K562 (cell line): ENCODE results near the gene SCARF1. TPM values are rescaled to one million over a fixed set of nuclear protein-coding genes. Genes with fewer than 3 reads are reported as not detected.

Experiments used
- MCM2 ChIP-seq: fragments of 450-650 bp; IDR thresholded peaks from 2 replicates; pipeline ENCODE4 v1.6.1; 2017; ENCODE audit warnings: low read depth, mild to moderate bottlenecking
- MGA ChIP-seq: fragments of 450-650 bp; IDR thresholded peaks from 2 replicates; pipeline ENCODE4 v1.6.1; 2016; ENCODE audit warnings: mild to moderate bottlenecking, moderate library complexity
- NELFE ChIP-seq: IDR thresholded peaks from 2 replicates; pipeline ENCODE4 v1.6.1; 2011; ENCODE audit warnings: mild to moderate bottlenecking; ENCODE audit not compliant: insufficient read depth, insufficient read length
- NONO ChIP-seq, 2 experiments: fragments of 200-400 bp in 1 of 2; fragments of 450-650 bp in 1 of 2; formaldehyde crosslinking in 1 of 2; IDR thresholded peaks; 2 replicates each; pipeline ENCODE4 v1.6.1; 2017; ENCODE audit warnings: low read depth in 2 of 2, mild to moderate bottlenecking in 2 of 2, moderate library complexity in 2 of 2, low read length in 1 of 2
- POLR3G ChIP-seq: IDR thresholded peaks from 2 replicates; pipeline ENCODE4 v1.6.1; 2011; ENCODE audit not compliant: insufficient read length, insufficient replicate concordance; ENCODE audit errors: extremely low read depth
- RBM15 ChIP-seq: fragments of 200-400 bp; formaldehyde crosslinking; IDR thresholded peaks from 2 replicates; pipeline ENCODE4 v1.6.1; 2018; ENCODE audit warnings: mild to moderate bottlenecking, low read length, moderate library complexity; ENCODE audit not compliant: insufficient read depth
- ZNF217 ChIP-seq: sonication (generic); formaldehyde crosslinking; IDR thresholded peaks from 2 replicates; pipeline ENCODE4 v1.8.0; 2022; ENCODE audit warnings: mild to moderate bottlenecking, missing genetic modification reagents
- ZNF561 ChIP-seq: fragments of 450-650 bp; formaldehyde crosslinking; conservative IDR thresholded peaks from 2 replicates; pipeline ENCODE4 v1.4.0; 2020; ENCODE audit warnings: mild to moderate bottlenecking, moderate library complexity
- polyA plus RNA-seq, 8 experiments: library from polyadenylated mRNA; depleted of rRNA in 4 of 8; stranded (reverse) in 5 of 8; unstranded in 3 of 8; fragments of >200 nt; fragmentation: Nextera tagmentation in 2 of 8; fragmentation: Illumina TruSeq in 1 of 8; extraction: Ambion mirVana in 2 of 8; extraction: Trizol in 1 of 8; gene quantifications; 2 replicates each; pipeline versions ENCODE4 v1.2.1 to v1.2.3, GENCODE V29; 2011 to 2014; ENCODE audit warnings: inconsistent platforms in 1 of 8, missing spikeins in 1 of 8
- total RNA-seq, 7 experiments: library from RNA; depleted of rRNA in 6 of 7; stranded (reverse); fragments of >200 nt in 6 of 7; fragmentation: Illumina TruSeq in 2 of 7; extraction: Trizol in 2 of 7; gene quantifications; 2 replicates each; pipeline versions ENCODE4 v1.2.1 to v1.2.3, GENCODE V29; 2011 to 2021; ENCODE audit warnings: low replicate concordance in 1 of 7

The SCARF1 gene
- total and polyA plus RNA-seq, 9 of the 15 experiments (the other 6 are each of a cell fraction or from before 2014, with no cell fraction given) = 0.04 to 2.1 (median 0.63) TPM

- TF ChIP-seq MGA (no peak), ZNF217 (no peak), MCM2 (no peak), NONO (IDR thresholded peaks at IDR 0.05; ENCODE audit: low read depth in 2 of 2, low read length in 1 of 2) (no peak), NELFE (no peak), POLR3G (no peak), ZNF561 (CRISPR knock-in tag) (no peak), RBM15 (no peak)
- TF ChIP-seq, all 486 proteins: peak for 0
Observed at GRCh38 chr17:1661045-1661444, 15.5 kb upstream of the SCARF1 start (continued).
